GM12878 (cell line): ENCODE results near the gene MYOM1. TPM values are rescaled to one million over a fixed set of nuclear protein-coding genes. Genes with fewer than 3 reads are reported as not detected.

Experiments used
- IRF4 ChIP-seq: IDR thresholded peaks from 2 replicates; pipeline ENCODE4 v1.6.1; 2011; ENCODE audit warnings: low read depth, low read length
- MTA3 ChIP-seq: IDR thresholded peaks from 2 replicates; pipeline ENCODE4 v1.6.1; 2012; ENCODE audit warnings: low read length, inconsistent platforms, borderline replicate concordance
- NFIC ChIP-seq: IDR thresholded peaks from 2 replicates; pipeline ENCODE4 v1.6.1; 2012; ENCODE audit warnings: low read depth, mild to moderate bottlenecking, inconsistent platforms, low read length, moderate library complexity
- POLR2A ChIP-seq: IDR thresholded peaks from 2 replicates; pipeline ENCODE4 v1.6.1; 2011; ENCODE audit warnings: low read depth, mild to moderate bottlenecking, low read length
- SMAD5 ChIP-seq: IDR thresholded peaks from 2 replicates; pipeline ENCODE4 v1.6.1; 2016; ENCODE audit warnings: antibody characterized with exemption, low read depth
- STAT3 ChIP-seq: IDR thresholded peaks from 2 replicates; pipeline ENCODE4 v1.6.1; 2011; ENCODE audit warnings: low read depth, low read length, improper control_type of control experiment
- TCF3 ChIP-seq: IDR thresholded peaks from 2 replicates; pipeline ENCODE4 v1.6.1; 2012; ENCODE audit warnings: low read depth, mild to moderate bottlenecking, low read length, borderline replicate concordance; ENCODE audit not compliant: insufficient read depth
- polyA plus RNA-seq, 11 experiments: library from polyadenylated mRNA; depleted of rRNA in 4 of 11; unstranded in 6 of 11; stranded (reverse) in 5 of 11; fragments of >200 nt; fragmentation: Nextera tagmentation in 4 of 11; fragmentation: Illumina TruSeq in 1 of 11; extraction: Ambion mirVana in 4 of 11; extraction: Trizol in 1 of 11; gene quantifications; 1 replicate in 1 of 11; 2 replicates in 10 of 11; pipeline versions ENCODE4 v1.2.1 to v1.2.3, GENCODE V29; 2011 to 2016; ENCODE audit warnings: inconsistent platforms in 2 of 11, missing spikeins in 2 of 11, low read depth in 1 of 11
- total RNA-seq, 4 experiments: library from RNA; depleted of rRNA in 3 of 4; stranded (reverse); fragments of >200 nt in 3 of 4; fragmentation: Illumina TruSeq in 1 of 4; extraction: Trizol in 1 of 4; gene quantifications; 2 replicates each; pipeline versions ENCODE4 v1.2.1 to v1.2.3, GENCODE V29; 2013 to 2021
- TF ChIP-seq, protein P1 (sequence below): fragments of 450-650 bp; IDR thresholded peaks from 2 replicates; pipeline ENCODE4 v1.6.1; 2017; ENCODE audit warnings: mild to moderate bottlenecking
- TF ChIP-seq, protein P2 (sequence below): fragments of 450-650 bp; IDR thresholded peaks from 2 replicates; pipeline ENCODE4 v1.6.1; 2014; ENCODE audit warnings: mild to moderate bottlenecking

The MYOM1 gene
- total and polyA plus RNA-seq, 10 of the 15 experiments (the other 5 are each of a cell fraction or from before 2014, with no cell fraction given): 0.06 to 1.0 (median 0.57) TPM

DNA sequence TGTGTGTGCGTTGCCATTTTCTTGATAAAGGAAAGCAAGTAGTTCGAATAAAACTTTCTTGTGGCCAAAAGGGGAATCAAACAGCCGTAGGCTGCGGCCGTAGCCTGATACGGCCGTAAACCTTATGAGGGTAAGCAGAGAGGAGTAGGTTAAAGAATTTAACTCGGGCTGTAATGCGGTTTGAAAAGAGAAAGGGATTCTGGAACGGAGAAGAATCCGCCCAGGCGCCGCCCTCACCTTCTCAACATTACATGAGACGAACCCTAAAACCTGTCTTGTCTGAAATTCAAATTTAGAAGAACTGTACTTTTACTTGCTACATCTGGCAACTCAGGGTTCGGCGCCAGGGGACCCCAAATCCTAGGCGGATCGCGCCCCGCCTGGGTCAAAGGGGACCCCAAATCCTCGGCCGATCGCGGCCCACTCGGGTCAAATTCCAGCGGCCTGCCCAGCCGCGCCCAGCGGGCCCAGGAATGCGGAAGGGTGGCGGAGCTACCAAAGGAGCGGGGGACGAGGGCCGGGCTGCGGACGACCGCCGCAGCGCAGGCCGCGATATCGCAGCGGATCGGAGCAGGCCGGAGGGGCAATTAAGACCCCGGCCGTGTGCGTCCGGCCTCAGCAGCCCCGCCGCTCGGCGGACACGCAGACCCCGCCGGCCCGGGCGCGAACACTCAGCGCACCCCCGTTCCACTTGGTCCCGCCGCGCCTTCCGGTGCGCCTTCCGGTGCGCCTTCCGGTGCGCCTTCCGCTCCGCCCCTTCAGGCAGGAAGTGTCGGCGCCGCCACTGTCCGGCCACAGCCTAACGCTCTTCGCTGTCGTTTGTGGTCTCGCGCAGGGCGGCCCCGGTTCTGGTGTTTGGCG lies 41.8 kb upstream of the MYOM1 start, which contains the start of gene MYL12B (continued):
- TF ChIP-seq, protein P1, sequence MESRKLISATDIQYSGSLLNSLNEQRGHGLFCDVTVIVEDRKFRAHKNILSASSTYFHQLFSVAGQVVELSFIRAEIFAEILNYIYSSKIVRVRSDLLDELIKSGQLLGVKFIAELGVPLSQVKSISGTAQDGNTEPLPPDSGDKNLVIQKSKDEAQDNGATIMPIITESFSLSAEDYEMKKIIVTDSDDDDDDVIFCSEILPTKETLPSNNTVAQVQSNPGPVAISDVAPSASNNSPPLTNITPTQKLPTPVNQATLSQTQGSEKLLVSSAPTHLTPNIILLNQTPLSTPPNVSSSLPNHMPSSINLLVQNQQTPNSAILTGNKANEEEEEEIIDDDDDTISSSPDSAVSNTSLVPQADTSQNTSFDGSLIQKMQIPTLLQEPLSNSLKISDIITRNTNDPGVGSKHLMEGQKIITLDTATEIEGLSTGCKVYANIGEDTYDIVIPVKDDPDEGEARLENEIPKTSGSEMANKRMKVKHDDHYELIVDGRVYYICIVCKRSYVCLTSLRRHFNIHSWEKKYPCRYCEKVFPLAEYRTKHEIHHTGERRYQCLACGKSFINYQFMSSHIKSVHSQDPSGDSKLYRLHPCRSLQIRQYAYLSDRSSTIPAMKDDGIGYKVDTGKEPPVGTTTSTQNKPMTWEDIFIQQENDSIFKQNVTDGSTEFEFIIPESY: no peak
- TF ChIP-seq TCF3 (0 out of 2 replicates have a peak, but pooled peaks have one; percentile 51), NFIC (no peak), SMAD5 (no peak; the same call in 1 of the 2 replicates), MTA3 (0 out of 2 replicates have a peak, but pooled peaks have one; percentile 67), IRF4 (0 out of 2 replicates have a peak, but pooled peaks have one; percentile 3), STAT3 (no peak), POLR2A (peak; percentile 95)
- TF ChIP-seq, protein P2, sequence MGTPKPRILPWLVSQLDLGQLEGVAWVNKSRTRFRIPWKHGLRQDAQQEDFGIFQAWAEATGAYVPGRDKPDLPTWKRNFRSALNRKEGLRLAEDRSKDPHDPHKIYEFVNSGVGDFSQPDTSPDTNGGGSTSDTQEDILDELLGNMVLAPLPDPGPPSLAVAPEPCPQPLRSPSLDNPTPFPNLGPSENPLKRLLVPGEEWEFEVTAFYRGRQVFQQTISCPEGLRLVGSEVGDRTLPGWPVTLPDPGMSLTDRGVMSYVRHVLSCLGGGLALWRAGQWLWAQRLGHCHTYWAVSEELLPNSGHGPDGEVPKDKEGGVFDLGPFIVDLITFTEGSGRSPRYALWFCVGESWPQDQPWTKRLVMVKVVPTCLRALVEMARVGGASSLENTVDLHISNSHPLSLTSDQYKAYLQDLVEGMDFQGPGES: 0 out of 2 replicates have a peak, but pooled peaks have one; percentile 30
